ENCODE data around the gene MUC22.

GRCh38 chr6:31074401-31074800 lies 64.1 kb downstream of the MUC22 start:
- TF ChIP-seq EZH2 (IDR thresholded peaks at IDR 0.05; ENCODE audit: borderline replicate concordance) = no peak
- TF ChIP-seq, protein P1, sequence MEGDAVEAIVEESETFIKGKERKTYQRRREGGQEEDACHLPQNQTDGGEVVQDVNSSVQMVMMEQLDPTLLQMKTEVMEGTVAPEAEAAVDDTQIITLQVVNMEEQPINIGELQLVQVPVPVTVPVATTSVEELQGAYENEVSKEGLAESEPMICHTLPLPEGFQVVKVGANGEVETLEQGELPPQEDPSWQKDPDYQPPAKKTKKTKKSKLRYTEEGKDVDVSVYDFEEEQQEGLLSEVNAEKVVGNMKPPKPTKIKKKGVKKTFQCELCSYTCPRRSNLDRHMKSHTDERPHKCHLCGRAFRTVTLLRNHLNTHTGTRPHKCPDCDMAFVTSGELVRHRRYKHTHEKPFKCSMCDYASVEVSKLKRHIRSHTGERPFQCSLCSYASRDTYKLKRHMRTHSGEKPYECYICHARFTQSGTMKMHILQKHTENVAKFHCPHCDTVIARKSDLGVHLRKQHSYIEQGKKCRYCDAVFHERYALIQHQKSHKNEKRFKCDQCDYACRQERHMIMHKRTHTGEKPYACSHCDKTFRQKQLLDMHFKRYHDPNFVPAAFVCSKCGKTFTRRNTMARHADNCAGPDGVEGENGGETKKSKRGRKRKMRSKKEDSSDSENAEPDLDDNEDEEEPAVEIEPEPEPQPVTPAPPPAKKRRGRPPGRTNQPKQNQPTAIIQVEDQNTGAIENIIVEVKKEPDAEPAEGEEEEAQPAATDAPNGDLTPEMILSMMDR (IDR thresholded peaks at IDR 0.05; ENCODE audit: poor library complexity) = no peak
- no peak for TF ChIP-seq EZH2phosphoT487 (IDR thresholded peaks at IDR 0.05; ENCODE audit: low read depth, severe bottlenecking, unreplicated experiment)
